ENCODE measurements around the gene TBX10.

- TF ChIP-seq POLR2A (IDR thresholded peaks at IDR 0.05), result no peak
- no peak for TF ChIP-seq CTCF (IDR thresholded peaks at IDR 0.05)
Measured at GRCh38 chr11:67654225-67654624, 14.7 kb upstream of the TBX10 start.
